IPS-18a (cell line): Measurements from ENCODE around the gene GTF3C5.
"Not testable (repeated sequence)": the region's sequence is repeated elsewhere in the genome, so short reads cannot be mapped to it uniquely, and the experiment has no call there.

ENCODE experiments used
- H3K27ac ChIP-seq: one replicate; pipeline ENCODE4 v1.5.1; 2013; ENCODE audit warnings: low read length
- H3K27me3 ChIP-seq: one replicate; pipeline ENCODE4 v1.6.1; 2013; ENCODE audit warnings: mild to moderate bottlenecking, low read length; ENCODE audit not compliant: control insufficient read depth, insufficient read depth
- H3K36me3 ChIP-seq: one replicate; pipeline ENCODE4 v1.6.1; 2013; ENCODE audit warnings: low read depth, low read length; ENCODE audit not compliant: control insufficient read depth
- H3K4me1 ChIP-seq: one replicate; pipeline ENCODE4 v1.6.1; 2013; ENCODE audit warnings: low read depth, low read length; ENCODE audit not compliant: control insufficient read depth
- H3K4me3 ChIP-seq: one replicate; pipeline ENCODE4 v1.5.1; 2013; ENCODE audit warnings: low read length
- H3K9ac ChIP-seq: one replicate; pipeline ENCODE4 v1.6.1; 2013; ENCODE audit warnings: mild to moderate bottlenecking, low read length, moderate library complexity
- H3K9me3 ChIP-seq: one replicate; pipeline ENCODE4 v1.6.1; 2013; ENCODE audit warnings: low read depth, low read length; ENCODE audit not compliant: control insufficient read depth

Gene GTF3C5

DNA sequence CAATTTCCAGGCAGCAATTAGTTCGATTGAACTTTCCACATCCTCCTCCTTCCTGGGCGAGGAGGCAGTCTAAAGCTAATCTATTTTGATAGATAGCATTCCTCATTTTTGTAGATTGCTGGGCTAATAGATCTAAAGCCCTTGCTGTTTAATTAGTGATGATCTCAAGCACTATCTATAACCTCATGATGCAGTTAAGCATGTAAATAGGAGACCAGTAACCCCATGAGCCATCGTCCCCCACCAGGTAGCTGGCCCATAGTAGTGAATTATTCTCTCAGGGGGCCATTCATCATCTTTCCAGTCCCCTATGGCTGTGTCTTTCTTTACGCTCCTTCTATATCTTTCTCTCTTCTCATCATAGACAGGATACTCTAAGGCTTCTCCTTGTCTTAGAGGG lies 45.9 kb downstream of the GTF3C5 start:
- Histone ChIP-seq H3K4me3 (no peak overlapping the region), H3K4me1 (no peaks in the 10 kb centered on the region), H3K27me3 (no peaks in the 10 kb centered on the region), H3K9me3 (no peaks in the 10 kb centered on the region), H3K36me3 (no peaks in the 10 kb centered on the region), H3K9ac (no peak overlapping the region), H3K27ac (no peak overlapping the region)

DNA sequence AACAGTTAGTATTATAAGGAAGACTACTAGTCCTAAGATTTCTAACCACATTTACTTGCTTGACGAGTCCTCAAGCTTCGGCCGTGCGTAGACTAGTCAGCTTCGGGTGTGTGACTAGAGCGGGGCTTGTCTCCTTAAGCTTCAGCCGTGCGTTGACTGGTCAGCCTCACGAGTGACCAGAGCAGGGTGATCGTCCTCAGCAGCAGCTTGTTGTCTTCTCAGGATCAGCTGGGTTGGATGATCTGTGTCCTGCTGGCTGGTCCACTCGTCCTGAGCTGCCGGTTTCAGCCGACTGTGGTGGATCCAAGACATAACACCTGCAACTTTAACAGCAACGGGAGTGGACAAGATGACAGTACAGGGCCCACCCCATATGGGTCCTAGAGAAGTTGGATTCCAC lies 47.7 kb downstream of the GTF3C5 start:
- Histone ChIP-seq H3K36me3 (no peaks in the 10 kb centered on the region), H3K27me3 (no peaks in the 10 kb centered on the region), H3K4me1 (no peaks in the 10 kb centered on the region), H3K9ac (no peak overlapping the region), H3K27ac (no peak overlapping the region), H3K4me3 (no peak overlapping the region), H3K9me3 (no peaks in the 10 kb centered on the region)

DNA sequence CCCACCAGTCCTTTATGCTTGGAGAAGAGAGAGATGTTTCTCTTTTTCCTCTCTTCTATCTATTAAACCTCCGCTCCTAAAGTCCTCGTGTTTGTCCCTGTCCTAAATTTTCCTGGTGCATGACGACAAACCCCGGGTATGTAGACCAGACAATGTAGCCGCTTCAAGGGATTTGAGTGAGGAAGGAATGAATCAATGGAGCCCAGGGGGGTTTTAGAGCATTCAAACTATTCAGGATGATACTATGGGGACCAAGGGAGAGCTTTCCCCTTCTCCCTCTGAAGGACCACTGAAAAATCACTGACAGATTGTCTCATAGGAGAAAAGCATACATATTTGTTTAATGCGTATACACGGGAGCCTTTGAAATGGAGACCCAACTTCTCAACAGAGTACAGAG lies 49.4 kb downstream of the GTF3C5 start:
- no peaks in the 10 kb centered on the region for H3K36me3 ChIP-seq
- no peak overlapping the region for H3K4me3 ChIP-seq
- H3K27me3 ChIP-seq, result no peaks in the 10 kb centered on the region
- no peak overlapping the region for H3K9ac ChIP-seq
- no peaks in the 10 kb centered on the region for H3K4me1 ChIP-seq
- no peaks in the 10 kb centered on the region for H3K9me3 ChIP-seq
- H3K27ac ChIP-seq, result no peak overlapping the region

DNA sequence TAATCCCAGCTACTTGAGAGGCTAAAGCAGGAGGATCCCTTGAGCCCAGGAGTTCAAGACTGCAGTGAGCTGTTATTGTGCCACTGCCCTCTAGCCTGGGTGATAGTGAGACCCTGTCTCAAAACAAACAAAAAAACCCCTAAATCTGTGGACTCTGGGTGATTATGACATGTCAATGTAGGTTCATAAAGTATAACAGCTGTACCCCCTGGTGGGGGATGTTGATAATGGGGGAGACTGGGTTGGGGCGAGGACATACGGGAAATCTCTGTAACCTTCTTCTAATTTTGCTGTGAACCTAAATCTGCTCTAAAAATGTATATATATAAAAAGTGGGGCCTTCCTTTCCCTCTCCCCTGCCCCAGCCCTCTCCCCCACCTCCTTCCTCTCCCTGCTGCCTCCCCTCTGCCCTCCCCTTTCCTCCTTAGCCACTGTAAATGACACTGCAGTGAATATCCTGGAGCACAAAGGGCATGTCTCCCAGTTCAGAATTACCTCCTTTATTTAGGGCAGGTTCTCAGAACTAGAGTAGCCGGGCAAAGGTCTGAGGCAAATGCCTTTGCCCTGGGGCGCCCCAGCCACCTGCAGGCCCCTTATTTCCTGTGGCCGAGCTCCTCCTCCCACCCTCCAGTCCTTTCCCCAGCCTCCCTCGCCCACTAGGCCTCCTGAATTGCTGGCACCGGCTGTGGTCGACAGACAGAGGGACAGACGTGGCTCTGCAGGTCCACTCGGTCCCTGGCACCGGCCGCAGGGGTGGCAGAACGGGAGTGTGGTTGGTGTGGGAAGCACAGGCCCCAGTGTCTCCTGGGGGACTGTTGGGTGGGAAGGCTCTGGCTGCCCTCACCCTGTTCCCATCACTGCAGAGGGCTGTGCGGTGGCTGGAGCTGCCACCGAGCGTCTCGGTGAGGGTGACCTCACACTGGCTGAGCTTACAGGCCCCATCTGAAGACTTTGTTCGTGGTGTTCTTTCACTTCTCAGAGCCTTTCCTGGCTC lies 50.3 kb downstream of the GTF3C5 start:
- H3K27me3 ChIP-seq, H3K36me3 ChIP-seq, H3K9ac ChIP-seq, H3K4me1 ChIP-seq, H3K9me3 ChIP-seq, H3K27ac ChIP-seq, H3K4me3 ChIP-seq: not testable (repeated sequence)

DNA sequence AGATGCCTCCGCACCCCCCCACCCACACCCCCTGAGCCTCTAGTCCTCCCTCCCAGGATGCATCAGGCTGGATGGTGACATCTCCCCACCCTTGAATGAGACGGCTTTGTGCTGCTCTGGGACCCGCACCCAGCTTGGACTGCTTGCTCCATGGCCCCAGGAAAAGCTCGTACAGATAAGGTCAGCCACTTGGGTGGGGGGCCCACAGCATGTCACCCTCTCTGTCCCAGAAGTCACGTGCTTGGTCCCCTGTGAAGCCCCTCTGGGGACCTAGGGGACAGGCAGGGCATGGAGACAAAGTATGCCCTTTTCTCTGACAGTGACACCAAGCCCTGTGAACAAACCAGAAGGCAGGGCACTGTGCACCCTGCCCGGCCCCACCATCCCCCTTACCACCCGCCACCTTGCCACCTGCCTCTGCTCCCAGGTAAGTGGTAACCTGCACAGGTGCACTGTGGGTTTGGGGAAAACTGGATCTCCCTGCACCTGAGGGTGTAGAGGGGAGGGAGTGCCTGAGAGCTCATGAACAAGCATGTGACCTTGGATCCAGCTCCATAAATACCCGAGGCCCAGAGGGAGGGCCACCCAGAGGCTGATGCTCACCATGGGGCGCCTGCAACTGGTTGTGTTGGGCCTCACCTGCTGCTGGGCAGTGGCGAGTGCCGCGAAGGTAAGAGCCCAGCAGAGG lies 51.3 kb downstream of the GTF3C5 start:
- not testable (repeated sequence) for H3K9me3 ChIP-seq, H3K4me3 ChIP-seq, H3K27ac ChIP-seq, H3K27me3 ChIP-seq, H3K9ac ChIP-seq, H3K4me1 ChIP-seq, H3K36me3 ChIP-seq

DNA sequence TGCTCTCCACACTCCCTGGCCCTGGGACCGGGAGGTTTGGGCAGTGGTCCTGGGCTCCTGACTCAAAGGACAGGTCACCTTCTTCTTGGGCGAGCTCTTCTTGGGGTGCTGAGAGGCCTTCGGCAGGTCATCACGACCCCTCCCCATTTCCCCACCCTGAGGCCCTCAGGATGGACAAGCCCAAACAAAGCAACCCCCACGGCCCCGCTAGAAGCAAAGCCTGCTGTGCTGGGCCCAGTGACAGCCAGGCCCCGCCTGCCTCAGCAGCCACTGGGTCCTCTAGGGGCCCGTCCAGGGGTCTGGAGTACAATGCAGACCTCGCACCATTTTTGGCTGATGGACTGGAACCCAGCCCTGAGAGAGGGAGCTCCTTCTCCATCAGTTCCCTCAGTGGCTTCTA lies 52.9 kb downstream of the GTF3C5 start:
- H3K4me3 ChIP-seq, H3K27ac ChIP-seq, H3K9me3 ChIP-seq, H3K36me3 ChIP-seq, H3K27me3 ChIP-seq, H3K9ac ChIP-seq, H3K4me1 ChIP-seq: not testable (repeated sequence)

DNA sequence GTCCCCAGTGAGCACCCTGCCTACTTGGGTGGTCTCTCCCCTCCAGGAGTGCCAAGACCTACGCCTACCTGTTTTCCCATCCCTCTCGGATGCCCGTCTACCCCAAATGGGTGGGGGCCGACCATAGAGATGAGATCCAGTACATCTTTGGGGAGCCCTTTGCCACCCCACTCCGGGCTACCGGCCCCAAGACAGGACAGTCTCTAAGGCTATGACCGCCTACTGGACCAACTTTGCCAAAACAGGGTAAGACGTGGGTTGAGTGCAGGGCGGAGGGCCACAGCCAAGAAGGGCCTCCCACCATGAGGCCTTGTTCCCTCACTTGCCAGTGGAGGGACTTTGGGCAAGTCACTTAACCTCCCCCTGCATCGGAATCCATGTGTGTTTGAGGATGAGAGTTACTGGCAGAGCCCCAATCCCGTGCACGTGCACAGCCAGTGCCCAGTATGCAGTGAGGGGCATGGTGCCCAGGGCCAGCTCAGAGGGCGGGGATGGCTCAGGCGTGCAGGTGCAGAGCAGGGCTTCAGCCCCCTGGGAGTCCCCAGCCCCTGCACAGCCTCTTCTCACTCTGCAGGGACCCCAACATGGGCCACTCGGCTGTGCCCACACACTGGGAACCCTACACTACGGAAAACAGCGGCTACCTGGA lies 55.5 kb downstream of the GTF3C5 start:
- H3K9me3 ChIP-seq, H3K36me3 ChIP-seq, H3K4me3 ChIP-seq, H3K27me3 ChIP-seq, H3K9ac ChIP-seq, H3K27ac ChIP-seq, H3K4me1 ChIP-seq: not testable (repeated sequence)

DNA sequence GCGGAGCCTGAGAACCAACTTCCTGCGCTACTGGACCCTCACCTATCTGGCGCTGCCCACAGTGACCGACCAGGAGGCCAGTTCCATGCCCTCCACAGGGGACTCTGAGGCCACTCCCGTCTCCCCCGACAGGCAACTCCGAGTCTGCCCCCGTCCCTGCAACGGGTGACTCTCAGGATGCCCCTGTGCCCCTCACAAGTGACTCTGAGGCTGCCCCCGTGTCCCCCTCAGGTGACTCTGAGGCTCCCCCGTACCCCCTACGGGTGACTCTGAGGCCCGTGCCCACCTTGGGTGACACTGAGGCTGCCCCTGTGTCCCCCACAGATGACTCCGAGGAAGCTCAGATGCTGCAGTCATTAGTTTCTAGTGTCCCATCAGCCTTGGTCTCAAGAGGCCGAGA lies 56.1 kb downstream of the GTF3C5 start:
- Histone ChIP-seq H3K9me3 (no peaks in the 10 kb centered on the region), H3K36me3 (no peaks in the 10 kb centered on the region), H3K27me3 (no peaks in the 10 kb centered on the region), H3K4me3 (no peak overlapping the region), H3K27ac (no peak overlapping the region), H3K4me1 (no peaks in the 10 kb centered on the region), H3K9ac (no peak overlapping the region)

DNA sequence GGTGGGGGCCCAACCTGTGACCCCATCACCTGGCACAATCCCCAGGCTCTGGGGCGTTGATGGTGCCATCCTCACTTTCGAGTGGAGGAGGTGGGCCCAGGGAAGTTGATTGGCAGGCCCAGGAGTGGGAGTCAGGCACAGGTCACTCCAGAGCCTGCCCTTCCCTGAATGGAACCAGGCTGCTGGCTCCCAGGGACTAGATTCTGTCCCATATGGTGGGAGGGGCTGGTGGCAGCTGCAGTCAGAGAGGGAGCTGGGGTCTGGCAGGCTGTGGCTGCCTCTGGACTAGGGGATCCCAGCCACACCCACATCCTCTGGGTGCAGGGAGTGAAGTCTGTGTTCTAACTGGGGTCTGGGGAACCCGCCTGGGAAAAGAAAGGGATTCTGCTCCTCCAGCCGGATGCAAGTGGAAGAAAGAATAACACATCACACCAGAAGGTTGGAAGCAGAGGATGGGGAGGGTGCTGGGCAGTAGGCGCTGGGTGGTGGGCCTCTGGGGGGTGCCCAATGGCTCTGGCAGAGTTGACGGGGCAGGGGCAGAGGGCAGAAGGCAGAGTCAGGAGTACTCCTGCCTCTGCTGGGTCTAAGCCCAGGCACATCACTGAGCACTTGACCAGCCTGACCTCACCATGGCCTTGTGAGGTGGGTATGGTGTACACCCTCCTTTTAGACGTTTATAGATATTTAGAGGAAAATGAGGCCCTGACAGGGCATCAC lies 56.8 kb downstream of the GTF3C5 start:
- no peak overlapping the region for H3K27ac ChIP-seq
- no peaks in the 10 kb centered on the region for H3K4me1 ChIP-seq
- H3K9ac ChIP-seq, result no peak overlapping the region
- H3K27me3 ChIP-seq, result no peaks in the 10 kb centered on the region
- H3K4me3 ChIP-seq, result no peak overlapping the region
- H3K36me3 ChIP-seq, result no peaks in the 10 kb centered on the region
- H3K9me3 ChIP-seq, result no peaks in the 10 kb centered on the region

DNA sequence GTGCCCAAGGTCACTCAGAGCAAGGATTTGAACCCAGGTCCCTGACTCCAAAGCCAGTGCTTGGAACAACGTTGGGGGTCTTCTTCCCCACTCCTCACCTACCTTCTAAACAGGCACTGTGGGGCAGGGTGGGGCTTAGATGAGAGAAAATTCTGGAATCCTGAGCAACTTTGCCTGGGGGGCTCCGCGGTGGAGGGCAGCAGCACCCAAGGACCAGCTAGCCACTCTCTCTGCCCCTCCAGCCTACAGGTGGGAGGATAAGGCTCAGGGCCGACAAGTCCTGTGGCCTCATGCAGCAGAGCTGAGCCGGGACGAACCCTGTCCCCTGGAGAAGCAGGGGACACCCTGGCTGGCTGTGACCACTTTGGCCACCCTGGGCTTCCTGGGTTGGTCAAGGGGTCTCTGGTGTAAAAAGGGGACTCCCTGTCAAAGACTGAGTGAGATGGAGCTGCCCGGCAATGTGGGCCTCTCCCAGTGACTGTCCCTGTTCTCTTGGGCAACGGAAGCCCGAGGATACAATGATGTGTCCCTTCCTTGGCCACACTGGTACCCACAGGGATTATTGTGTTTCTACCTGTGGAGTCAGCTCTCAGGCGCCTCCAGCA lies 57.5 kb downstream of the GTF3C5 start:
- no peak overlapping the region for H3K4me3 ChIP-seq
- H3K9ac ChIP-seq, result no peak overlapping the region
- H3K36me3 ChIP-seq, result no peaks in the 10 kb centered on the region
- no peak overlapping the region for H3K27ac ChIP-seq
- no peaks in the 10 kb centered on the region for H3K27me3 ChIP-seq
- no peaks in the 10 kb centered on the region for H3K4me1 ChIP-seq
- H3K9me3 ChIP-seq, result no peaks in the 10 kb centered on the region

DNA sequence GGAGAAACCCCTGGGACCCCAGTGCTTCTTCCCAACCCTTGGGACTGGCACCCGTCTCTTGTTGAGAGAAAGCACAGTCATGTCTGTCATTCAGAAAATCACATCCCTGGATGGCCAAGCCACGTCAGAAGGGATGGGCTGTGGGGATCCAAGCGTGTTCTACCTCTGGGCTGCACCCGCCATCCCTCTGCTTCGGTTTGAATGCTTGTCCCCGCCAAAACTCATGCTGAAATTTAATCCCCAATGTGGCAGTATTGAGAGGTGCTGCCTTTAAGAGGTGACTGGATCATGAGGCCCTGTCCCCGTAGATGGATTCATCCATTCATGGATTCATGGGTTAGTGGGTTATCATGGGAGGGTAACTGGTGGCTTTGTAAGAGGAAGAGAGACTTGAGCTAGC lies 58.0 kb downstream of the GTF3C5 start:
- Histone ChIP-seq H3K4me3 (no peak overlapping the region), H3K9ac (no peak overlapping the region), H3K27me3 (no peaks in the 10 kb centered on the region), H3K27ac (no peak overlapping the region), H3K4me1 (no peaks in the 10 kb centered on the region), H3K36me3 (no peaks in the 10 kb centered on the region), H3K9me3 (no peaks in the 10 kb centered on the region)
